ENCODE results near the gene SLC4A1AP. TPM values are rescaled to one million over a fixed set of nuclear protein-coding genes. Genes with fewer than 3 reads are reported as not detected.

Gene SLC4A1AP
- total RNA-seq, result 20.5 and 20.7 TPM in 2 replicates
- long read RNA-seq, transcript SLC4A1AP-201 (14 exons, 2,959 nt), result major isoform, 11 of 104 reads
- long read RNA-seq, partial matches to known transcripts, result 92 of 104 reads
- long read RNA-seq, other reads (novel, unspliced or antisense), result 1 of 104 reads

- Mint-ChIP-seq H3K27ac (ENCODE audit: unreplicated experiment) (peak within 1 kb of the TSS; percentile 99), H3K36me3 (ENCODE audit: unreplicated experiment) (peaks cover 34% of the 10 kb centered on the region), H3K4me3 (ENCODE audit: unreplicated experiment) (peak within 1 kb of the TSS; percentile 97), H3K9me3 (ENCODE audit: unreplicated experiment) (no peaks in the 10 kb centered on the region), H3K27me3 (ENCODE audit: unreplicated experiment) (no peaks in the 10 kb centered on the region), H3K4me1 (ENCODE audit: unreplicated experiment) (peaks cover 29% of the 10 kb centered on the region)
- DNase-seq (ENCODE audit: extremely low spot score, unreplicated experiment), result peak; percentile 89
- TF ChIP-seq CTCF (IDR thresholded peaks at IDR 0.05), result no peak
Measured at GRCh38 chr2:27663285-27664153, at the start of gene SLC4A1AP, which contains the start of gene SUPT7L. TSS of gene SLC4A1AP (plus strand) at chr2:27663889. CDS start at chr2:27663915, 26 bp downstream. TSS of gene SUPT7L (minus strand) at chr2:27663614. CDS start at chr2:27662192, 1,422 bp downstream.

GRCh38 chr2:27613985-27614384 lies 49.7 kb upstream of the SLC4A1AP start:
- Mint-ChIP-seq H3K27me3 (ENCODE audit: unreplicated experiment) (no peaks in the 10 kb centered on the region), H3K4me3 (ENCODE audit: unreplicated experiment) (no peak overlapping the region), H3K36me3 (ENCODE audit: unreplicated experiment) (peaks cover 46% of the 10 kb centered on the region), H3K27ac (ENCODE audit: unreplicated experiment) (no peak overlapping the region), H3K4me1 (ENCODE audit: unreplicated experiment) (peaks cover 2% of the 10 kb centered on the region), H3K9me3 (ENCODE audit: unreplicated experiment) (no peaks in the 10 kb centered on the region)
- TF ChIP-seq CTCF (IDR thresholded peaks at IDR 0.05), result no peak
- DNase-seq (ENCODE audit: extremely low spot score, unreplicated experiment), result no peak

GRCh38 chr2:27615316-27615715 lies 48.4 kb upstream of the SLC4A1AP start:
- no peak for TF ChIP-seq CTCF (IDR thresholded peaks at IDR 0.05)
- no peak overlapping the region for H3K27ac Mint-ChIP-seq (ENCODE audit: unreplicated experiment)
- H3K9me3 Mint-ChIP-seq (ENCODE audit: unreplicated experiment), result no peaks in the 10 kb centered on the region
- no peaks in the 10 kb centered on the region for H3K27me3 Mint-ChIP-seq (ENCODE audit: unreplicated experiment)
- H3K36me3 Mint-ChIP-seq (ENCODE audit: unreplicated experiment), result peaks cover 52% of the 10 kb centered on the region
- no peak overlapping the region for H3K4me3 Mint-ChIP-seq (ENCODE audit: unreplicated experiment)
- H3K4me1 Mint-ChIP-seq (ENCODE audit: unreplicated experiment), result peaks cover 2% of the 10 kb centered on the region
- no peak for DNase-seq (ENCODE audit: extremely low spot score, unreplicated experiment)

- no peak overlapping the region for H3K4me3 Mint-ChIP-seq (ENCODE audit: unreplicated experiment)
- DNase-seq (ENCODE audit: extremely low spot score, unreplicated experiment), result no peak
Measured at GRCh38 chr2:27621524-27621923, 42.2 kb upstream of the SLC4A1AP start.

More at GRCh38 chr2:27621524-27621923, 42.2 kb upstream of the SLC4A1AP start:
- Mint-ChIP-seq H3K36me3 (ENCODE audit: unreplicated experiment) (peaks cover 61% of the 10 kb centered on the region), H3K4me1 (ENCODE audit: unreplicated experiment) (peaks cover 16% of the 10 kb centered on the region), H3K9me3 (ENCODE audit: unreplicated experiment) (no peaks in the 10 kb centered on the region), H3K27ac (ENCODE audit: unreplicated experiment) (no peak overlapping the region), H3K27me3 (ENCODE audit: unreplicated experiment) (no peaks in the 10 kb centered on the region)
- no peak for TF ChIP-seq CTCF (IDR thresholded peaks at IDR 0.05)

All from osteocyte (in vitro differentiated cells).